ENCODE results near the gene GJB1. TPM values are rescaled to one million over a fixed set of nuclear protein-coding genes. Genes with fewer than 3 reads are reported as not detected.

GJB1 gene
- total and polyA plus RNA-seq, 9 of the 15 experiments (the other 6 are each of a cell fraction or from before 2014, with no cell fraction given): 0.11 TPM; not detected in 8

- TF ChIP-seq ZKSCAN8 (CRISPR knock-in tag; IDR thresholded peaks at IDR 0.05) (peak; percentile 58; the same call in 1 of the 2 replicates), HLTF (IDR thresholded peaks at IDR 0.05) (no peak), XRCC3 (IDR thresholded peaks at IDR 0.05) (no peak), EWSR1 (IDR thresholded peaks at IDR 0.05; ENCODE audit: borderline replicate concordance, low read depth, partially characterized antibody) (no peak), RBBP5 (IDR thresholded peaks at IDR 0.05; ENCODE audit: borderline replicate concordance, insufficient read depth, low read length, poor library complexity, severe bottlenecking) (no peak), ZNF143 (CRISPR knock-in tag; IDR thresholded peaks at IDR 0.05) (no peak), MED1 (CRISPR knock-in tag; IDR thresholded peaks at IDR 0.05; ENCODE audit: borderline replicate concordance) (no peak), ZNF584 (CRISPR knock-in tag; IDR thresholded peaks at IDR 0.05; ENCODE audit: low read depth) (peak; percentile 87), ZNF175 (CRISPR knock-in tag; IDR thresholded peaks at IDR 0.05; ENCODE audit: low read depth) (peak; percentile 78; the same call in 1 of the 2 replicates), LCOR (CRISPR knock-in tag; IDR thresholded peaks at IDR 0.05) (no peak), ESRRA (IDR thresholded peaks at IDR 0.05; ENCODE audit: borderline replicate concordance, low read depth) (peak; percentile 88), XRCC5 (IDR thresholded peaks at IDR 0.05; ENCODE audit: low read depth, low read length) (no peak), BRD9 (IDR thresholded peaks at IDR 0.05; ENCODE audit: low read depth, partially characterized antibody) (no peak), ZNF764 (CRISPR knock-in tag; IDR thresholded peaks at IDR 0.05; ENCODE audit: low read depth) (no peak), HDAC8 (tag; IDR thresholded peaks at IDR 0.05) (0 out of 2 replicates have a peak, but pooled peaks have one; percentile 51), PTTG1 (tag; IDR thresholded peaks at IDR 0.05; ENCODE audit: low read depth) (no peak), NR0B1 (IDR thresholded peaks at IDR 0.05; ENCODE audit: partially characterized antibody) (no peak), RBM17 (IDR thresholded peaks at IDR 0.05; ENCODE audit: borderline replicate concordance, low read depth, low read length) (no peak), CXXC5 (CRISPR knock-in tag; IDR thresholded peaks at IDR 0.05) (peak; percentile 34; the same call in 1 of the 2 replicates), NR2C1 (IDR thresholded peaks at IDR 0.05) (no peak), NR2C1 (tag; IDR thresholded peaks at IDR 0.05) (peak; percentile 61; the same call in 1 of the 2 replicates), ELK3 (CRISPR knock-in tag; IDR thresholded peaks at IDR 0.05) (no peak), TRIM24 (IDR thresholded peaks at IDR 0.05) (no peak), GATAD2B (IDR thresholded peaks at IDR 0.05; ENCODE audit: borderline replicate concordance) (no peak), ZNF740 (CRISPR knock-in tag; IDR thresholded peaks at IDR 0.05) (no peak), ZNF740 (tag; IDR thresholded peaks at IDR 0.05) (no peak), ETV5 (CRISPR knock-in tag; IDR thresholded peaks at IDR 0.05; ENCODE audit: low read depth) (no peak)
These were observed 21.5 kb downstream of the GJB1 start (continued) for GRCh38 chrX:71244359-71245128.

All from K562 (cell line).